HAP-1 (cell line): ENCODE measurements around the gene GP1BB.

Experiments used
- DNase-seq, 2 experiments: peaks; one replicate each; pipeline ENCODE4 v3.0.0-alpha.2; 2016 to 2020; ENCODE audit warnings: low spot score in 2 of 2
- H3K27me3 ChIP-seq: fragments of 250-450 bp; sonication (Bioruptor Pico); 2 replicates; pipeline ENCODE4 v1.5.1; 2020; ENCODE audit warnings: low read depth, mild to moderate bottlenecking, moderate library complexity
- H3K36me3 ChIP-seq: fragments of 250-450 bp; sonication (Bioruptor Pico); replicated peaks from 2 replicates; pipeline ENCODE4 v1.5.1; 2020; ENCODE audit warnings: mild to moderate bottlenecking
- H3K4me1 ChIP-seq: fragments of 250-450 bp; sonication (Bioruptor Pico); 2 replicates; pipeline ENCODE4 v1.5.1; 2020; ENCODE audit warnings: mild to moderate bottlenecking
- H3K4me3 ChIP-seq: fragments of 250-450 bp; sonication (Bioruptor Pico); 2 replicates; pipeline ENCODE4 v1.5.1; 2020; ENCODE audit warnings: mild to moderate bottlenecking, moderate library complexity
- H3K9me3 ChIP-seq: fragments of 250-450 bp; sonication (Bioruptor Pico); 2 replicates; pipeline ENCODE4 v1.5.1; 2020; ENCODE audit warnings: mild to moderate bottlenecking, moderate library complexity
- in situ Hi-C: fragments of 300-500 bp; cut with MboI; formaldehyde crosslinking; loops from 3 replicates; pipeline ENCODE4 v1.14.3; 2020; ENCODE audit warnings: low sequenced_read_pairs, inconsistent platforms, mixed read lengths

The GP1BB gene

GRCh38 chr22:19701420-19702145 lies 21.8 kb upstream of the GP1BB start:
- Histone ChIP-seq H3K27me3 (no peaks in the 10 kb centered on the region; the same call in 1 of the 2 replicates), H3K4me3 (no peak overlapping the region), H3K9me3 (no peaks in the 10 kb centered on the region), H3K36me3 (no peaks in the 10 kb centered on the region), H3K4me1 (peaks cover 12% of the 10 kb centered on the region)
- in situ Hi-C loops, result no loop called here
- no peak for DNase-seq

DNA sequence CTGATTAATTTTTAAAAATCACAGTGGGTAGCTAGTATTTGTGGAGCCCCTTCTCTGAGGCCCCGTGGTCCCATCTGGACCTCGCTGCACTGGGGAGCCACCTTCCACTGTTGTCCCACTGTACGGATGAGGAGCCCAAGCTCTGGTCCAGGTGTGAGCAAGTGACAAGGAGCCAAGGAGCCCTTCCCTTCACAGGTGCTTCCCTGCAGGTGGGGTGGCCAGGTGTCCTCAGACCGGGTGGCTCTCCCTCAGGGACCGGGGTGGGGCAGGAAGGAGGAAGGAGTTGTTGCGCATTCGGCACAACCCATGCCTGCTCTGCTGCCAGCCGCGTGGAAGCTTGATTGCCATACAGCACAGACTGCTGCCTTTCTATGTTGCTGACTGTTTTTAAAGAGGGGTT lies 19.5 kb upstream of the GP1BB start:
- in situ Hi-C loops, result no loop called here
- H3K9me3 ChIP-seq, result no peaks in the 10 kb centered on the region

GRCh38 chr22:19704355-19705015 lies 18.9 kb upstream of the GP1BB start:
- peaks cover 12% of the 10 kb centered on the region for H3K4me1 ChIP-seq
- H3K4me3 ChIP-seq, result no peak overlapping the region
- DNase-seq, result no peak
- in situ Hi-C loops, result loop anchor here (5.0 kb wide), 1 partner anchor 47 kb away; no protein-coding TSS in a partner anchor
- H3K27me3 ChIP-seq, result no peaks in the 10 kb centered on the region; the same call in 1 of the 2 replicates
- no peaks in the 10 kb centered on the region for H3K9me3 ChIP-seq
- H3K36me3 ChIP-seq, result no peaks in the 10 kb centered on the region

More for the DNA sequence above, 19.5 kb upstream of the GP1BB start:
- Histone ChIP-seq H3K4me3 (no peak overlapping the region), H3K27me3 (no peaks in the 10 kb centered on the region; the same call in 1 of the 2 replicates), H3K36me3 (no peaks in the 10 kb centered on the region), H3K4me1 (peaks cover 12% of the 10 kb centered on the region)
- DNase-seq, result no peak

GRCh38 chr22:19705181-19705934 lies 18.0 kb upstream of the GP1BB start:
- in situ Hi-C loops, result loop anchor here (5.0 kb wide), 1 partner anchor 48 kb away; no protein-coding TSS in a partner anchor
- peak; percentile 91 for DNase-seq

DNA sequence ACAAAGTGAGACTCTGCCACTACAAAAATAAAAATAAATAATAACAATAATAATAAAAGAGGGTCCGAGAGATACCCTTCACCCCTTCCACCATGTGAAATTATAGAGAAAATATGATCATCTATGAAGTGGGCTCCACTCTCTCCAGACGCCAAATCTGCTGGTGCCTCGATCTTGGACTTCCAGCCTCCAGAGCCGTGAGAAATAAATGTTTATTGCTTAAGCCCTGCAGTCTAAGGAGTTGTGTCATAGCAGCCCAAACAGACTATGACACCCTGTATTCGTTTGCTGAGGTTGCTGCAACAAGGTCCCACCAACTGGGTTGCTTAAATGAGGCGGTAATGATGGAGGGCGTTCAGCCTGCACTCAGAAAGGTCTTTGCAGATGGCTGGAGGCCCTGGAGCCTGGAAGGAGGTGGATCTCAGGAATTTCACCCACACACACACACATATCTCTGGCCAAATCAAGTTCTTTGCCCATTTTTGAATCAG lies 16.6 kb upstream of the GP1BB start:
- peaks cover 12% of the 10 kb centered on the region for H3K4me1 ChIP-seq
- no peak for DNase-seq
- no peaks in the 10 kb centered on the region for H3K9me3 ChIP-seq
- no peak overlapping the region for H3K4me3 ChIP-seq
- H3K27me3 ChIP-seq, result no peaks in the 10 kb centered on the region; the same call in 1 of the 2 replicates
- in situ Hi-C loops, result loop anchor here (5.0 kb wide), 1 partner anchor 49 kb away; no protein-coding TSS in a partner anchor
- H3K36me3 ChIP-seq, result no peaks in the 10 kb centered on the region

More at GRCh38 chr22:19705181-19705934, 18.0 kb upstream of the GP1BB start:
- Histone ChIP-seq H3K36me3 (no peaks in the 10 kb centered on the region), H3K27me3 (no peaks in the 10 kb centered on the region; the same call in 1 of the 2 replicates), H3K9me3 (no peaks in the 10 kb centered on the region), H3K4me1 (peaks cover 12% of the 10 kb centered on the region), H3K4me3 (no peak overlapping the region)

GRCh38 chr22:19707347-19708290 lies 15.7 kb upstream of the GP1BB start:
- Histone ChIP-seq H3K9me3 (no peaks in the 10 kb centered on the region), H3K36me3 (no peaks in the 10 kb centered on the region), H3K4me3 (no peak overlapping the region), H3K4me1 (peaks cover 12% of the 10 kb centered on the region), H3K27me3 (no peaks in the 10 kb centered on the region; the same call in 1 of the 2 replicates)
- DNase-seq, result no peak
- in situ Hi-C loops, result loop anchor here (5.0 kb wide), 1 partner anchor 50 kb away; no protein-coding TSS in a partner anchor

DNA sequence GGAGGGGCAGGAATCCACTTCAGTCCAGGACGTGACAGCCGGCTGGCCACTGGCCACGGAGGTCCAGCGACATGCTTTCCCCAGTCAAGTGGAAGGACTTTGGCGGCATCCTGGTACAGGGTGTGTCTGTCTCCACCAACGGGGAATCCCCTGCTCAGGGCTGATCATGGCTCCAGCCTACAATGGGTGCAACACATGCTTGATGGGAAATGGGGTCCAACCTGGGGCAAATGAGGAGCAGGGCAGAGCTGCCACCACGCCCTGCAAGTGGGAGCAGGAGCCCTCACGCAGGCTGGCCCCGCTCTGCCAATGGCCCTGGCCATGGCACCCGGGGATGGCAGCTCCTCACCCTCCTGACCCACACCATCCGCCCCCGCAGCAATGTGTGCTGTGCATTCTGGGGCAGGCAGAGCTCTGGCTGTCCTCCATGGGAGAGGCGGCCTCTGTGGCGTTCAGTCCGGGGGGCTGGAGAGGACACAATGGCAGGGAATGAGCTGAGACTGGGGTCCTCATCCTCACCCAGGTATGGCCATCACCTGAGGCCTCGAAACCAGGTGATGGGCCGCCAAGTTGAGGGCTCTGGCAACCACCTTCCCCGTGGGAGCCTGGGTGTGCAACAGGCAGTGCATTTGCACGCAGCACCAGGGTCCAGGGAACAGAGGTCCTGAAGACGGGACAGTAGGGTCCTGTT lies 14.9 kb upstream of the GP1BB start:
- H3K4me1 ChIP-seq, result peaks cover 12% of the 10 kb centered on the region
- H3K4me3 ChIP-seq, result no peak overlapping the region
- in situ Hi-C loops, result loop anchor here (5.0 kb wide), 1 partner anchor 51 kb away; no protein-coding TSS in a partner anchor
- no peaks in the 10 kb centered on the region for H3K36me3 ChIP-seq
- no peak for DNase-seq
- H3K27me3 ChIP-seq, result no peaks in the 10 kb centered on the region; the same call in 1 of the 2 replicates
- no peaks in the 10 kb centered on the region for H3K9me3 ChIP-seq

GRCh38 chr22:19709063-19709769 lies 14.1 kb upstream of the GP1BB start:
- no peak overlapping the region for H3K4me3 ChIP-seq
- peaks cover 14% of the 10 kb centered on the region for H3K4me1 ChIP-seq
- in situ Hi-C loops, result loop anchor here (5.0 kb wide), 1 partner anchor 52 kb away; no protein-coding TSS in a partner anchor
- DNase-seq, result no peak
- no peaks in the 10 kb centered on the region for H3K9me3 ChIP-seq
- H3K27me3 ChIP-seq, result no peaks in the 10 kb centered on the region; the same call in 1 of the 2 replicates
- H3K36me3 ChIP-seq, result no peaks in the 10 kb centered on the region

DNA sequence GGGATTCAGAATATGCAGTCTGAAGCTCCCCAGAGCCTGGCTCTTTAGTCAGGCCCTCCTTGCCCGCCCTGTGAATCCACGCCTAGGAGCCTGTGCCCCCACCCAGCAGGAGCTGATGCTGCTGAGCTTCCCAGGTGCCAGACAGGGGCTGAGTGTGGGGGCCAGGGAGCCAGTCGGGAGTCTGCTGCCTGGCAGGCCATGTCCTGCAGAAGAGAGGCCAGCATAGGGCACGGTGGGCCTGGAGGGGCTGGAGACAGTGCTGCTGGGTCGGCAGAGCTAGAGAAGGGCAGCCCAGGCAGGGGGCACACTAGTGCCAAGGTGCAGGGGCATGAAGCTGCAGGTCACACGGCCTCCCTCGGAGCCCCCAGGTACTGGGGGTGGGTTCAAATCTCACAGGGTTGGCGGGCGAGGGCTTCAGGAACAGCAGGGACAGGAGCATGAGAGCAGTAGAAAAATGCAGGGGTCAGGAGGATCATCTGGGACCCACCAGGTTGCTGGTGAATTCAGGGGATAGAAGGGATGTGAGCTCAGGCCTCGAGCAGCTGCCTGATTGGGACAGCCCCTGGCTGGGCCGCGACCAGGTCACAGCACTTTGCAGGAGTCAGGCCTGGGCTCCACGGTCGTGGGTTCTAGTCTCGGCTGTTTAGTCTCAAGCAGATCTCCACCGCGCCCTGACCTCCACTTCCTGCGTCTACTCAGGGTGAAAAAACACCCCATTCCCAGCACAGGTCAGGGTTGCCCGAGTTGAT lies 13.1 kb upstream of the GP1BB start:
- no peaks in the 10 kb centered on the region for H3K36me3 ChIP-seq
- in situ Hi-C loops, result no loop called here
- no peaks in the 10 kb centered on the region for H3K9me3 ChIP-seq
- no peaks in the 10 kb centered on the region for H3K27me3 ChIP-seq
- H3K4me3 ChIP-seq, result no peak overlapping the region
- DNase-seq, result no peak
- peaks cover 16% of the 10 kb centered on the region for H3K4me1 ChIP-seq

DNA sequence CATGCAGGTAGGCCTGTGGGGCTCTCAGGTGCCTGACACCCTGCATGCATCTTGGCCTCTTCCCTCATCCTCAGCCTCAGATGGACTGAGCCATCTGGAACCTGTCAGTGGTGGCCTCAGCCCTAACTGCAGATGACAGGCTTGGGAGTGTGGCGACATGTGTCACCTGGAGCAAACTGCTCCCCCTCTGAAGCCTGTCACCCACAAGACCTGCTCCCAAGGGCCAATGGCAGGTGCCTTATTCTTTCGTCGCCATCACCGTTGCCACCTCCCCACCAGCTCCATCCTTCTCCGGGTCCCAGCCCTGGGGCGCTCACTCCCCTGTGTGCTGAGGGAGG lies 12.6 kb upstream of the GP1BB start:
- H3K36me3 ChIP-seq, result no peaks in the 10 kb centered on the region
- peaks cover 12% of the 10 kb centered on the region for H3K4me1 ChIP-seq
- H3K4me3 ChIP-seq, result no peak overlapping the region
- no peaks in the 10 kb centered on the region for H3K9me3 ChIP-seq
- H3K27me3 ChIP-seq, result no peaks in the 10 kb centered on the region
- DNase-seq, result no peak
- in situ Hi-C loops, result no loop called here

GRCh38 chr22:19713245-19713644 lies 10.1 kb upstream of the GP1BB start:
- in situ Hi-C loops, result no loop called here
- peaks cover 10% of the 10 kb centered on the region for H3K4me1 ChIP-seq
- H3K27me3 ChIP-seq, result no peaks in the 10 kb centered on the region
- DNase-seq, result no peak
- no peak overlapping the region for H3K4me3 ChIP-seq
- H3K9me3 ChIP-seq, result no peaks in the 10 kb centered on the region
- H3K36me3 ChIP-seq, result no peaks in the 10 kb centered on the region
